Hepatocyte (in vitro differentiated cells): ENCODE measurements around the gene AIFM3.

Experiments used
- CTCF ChIP-seq: fragments of 200-600 bp; sonication (generic); IDR thresholded peaks from 2 replicates; pipeline ENCODE4 v1.5.1; 2016; ENCODE audit warnings: antibody characterized with exemption, mild to moderate bottlenecking; ENCODE audit not compliant: poor library complexity
- EZH2 ChIP-seq: fragments of 200-600 bp; sonication (generic); IDR thresholded peaks from 2 replicates; pipeline ENCODE4 v1.6.1; 2016; ENCODE audit warnings: antibody characterized with exemption, mild to moderate bottlenecking, borderline replicate concordance

GRCh38 chr22:20952544-20953341 lies 14.3 kb upstream of the AIFM3 start:
- no peak for TF ChIP-seq CTCF
- TF ChIP-seq EZH2 = no peak
